Spleen (tissue), 7 donors: Measurements from ENCODE around the gene MYPOP.

ENCODE experiments used
- CTCF ChIP-seq, 11 experiments: fragments of 200-600 bp in 7 of 11; fragments of 450-650 bp in 4 of 11; sonication (generic) in 4 of 11; IDR thresholded peaks in 8 of 11; conservative IDR thresholded peaks in 3 of 11; 1 replicate in 7 of 11; 2 replicates in 4 of 11; pipeline versions ENCODE4 v1.4.0 to v1.8.0; 2016 to 2021; ENCODE audit warnings: antibody characterized with exemption in 11 of 11, inconsistent platforms in 4 of 11, mild to moderate bottlenecking in 1 of 11
- POLR2A ChIP-seq, 3 donors: fragments of 450-650 bp; IDR thresholded peaks; one replicate each; pipeline ENCODE4 v1.5.1; 2017; ENCODE audit warnings: antibody characterized with exemption in 3 of 3, mild to moderate bottlenecking in 1 of 3
- donor health status: DM: no; HTN: no; CAD: no; lungs with moderate emphysema.
- donor health status: DM: no; HTN: no; CAD: no.
- donor health status: DM: no; HTN: no; CAD: no.

- no peak for TF ChIP-seq CTCF (IDR thresholded peaks at IDR 0.05 in 8 of 11, conservative IDR thresholded peaks at IDR 0.05 in 3 of 11)
- TF ChIP-seq POLR2A (IDR thresholded peaks at IDR 0.05), result no peak
Observed at GRCh38 chr19:45866400-45867176, 35.8 kb downstream of the MYPOP start.
